Medulla oblongata (tissue), 1 donor: Measurements from ENCODE around the gene INTS15.

ENCODE experiments used
- DNase-seq: peaks from one replicate; pipeline ENCODE4 v3.0.0-alpha.2; 2015; ENCODE audit errors: extremely low spot score

INTS15 gene

GRCh38 chr7:6642861-6643640, 53.2 kb downstream of the INTS15 start:
- no peak for DNase-seq

- DNase-seq: no peak
These were observed 54.2 kb downstream of the INTS15 start for GRCh38 chr7:6643915-6644625.

- DNase-seq: no peak
These were observed 54.9 kb downstream of the INTS15 start for GRCh38 chr7:6644728-6645127.

- no peak for DNase-seq
These were observed 56.6 kb downstream of the INTS15 start for GRCh38 chr7:6646465-6646864.

GRCh38 chr7:6647080-6647479, 57.3 kb downstream of the INTS15 start:
- DNase-seq: no peak

- no peak for DNase-seq
These were observed 57.7 kb downstream of the INTS15 start for GRCh38 chr7:6647541-6647940.

- no peak for DNase-seq
These were observed 58.4 kb downstream of the INTS15 start for GRCh38 chr7:6648066-6648814.

GRCh38 chr7:6648815-6649104, 58.9 kb downstream of the INTS15 start:
- DNase-seq: no peak

GRCh38 chr7:6649241-6649961, 59.6 kb downstream of the INTS15 start:
- DNase-seq: no peak

- DNase-seq: no peak
These were observed 60.3 kb downstream of the INTS15 start for GRCh38 chr7:6650086-6650485.

GRCh38 chr7:6650521-6651011, 60.7 kb downstream of the INTS15 start:
- DNase-seq: no peak

GRCh38 chr7:6651851-6652445, 62.1 kb downstream of the INTS15 start:
- DNase-seq: no peak

GRCh38 chr7:6652446-6653011, 62.7 kb downstream of the INTS15 start:
- no peak for DNase-seq

- DNase-seq: no peak
These were observed 63.5 kb downstream of the INTS15 start for GRCh38 chr7:6653071-6654003.

- DNase-seq: no peak
These were observed 64.5 kb downstream of the INTS15 start for GRCh38 chr7:6654113-6654841.

- DNase-seq: no peak
These were observed 65.2 kb downstream of the INTS15 start for GRCh38 chr7:6654842-6655610.

GRCh38 chr7:6655636-6656385, 66.0 kb downstream of the INTS15 start:
- no peak for DNase-seq

- DNase-seq: no peak
These were observed 66.6 kb downstream of the INTS15 start for GRCh38 chr7:6656413-6656812.
